HepG2 (cell line): ENCODE results near the gene CCDC174. TPM values are rescaled to one million over a fixed set of nuclear protein-coding genes. Genes with fewer than 3 reads are reported as not detected.

Experiments used
- ATAC-seq: fragments of 200-7000 bp; cut with Tn5 transposase; 3 replicates; pipeline ENCODE4 v1.9.1; 2020; ENCODE audit warnings: mild to moderate bottlenecking, moderate library complexity
- BruUV-seq: library from RNA; stranded (reverse); fragments of 400-500 nt; replicated peaks from 2 replicates; lab custom pipeline; 2021; lab: Mats Ljungman, UMichigan
- CTCF ChIA-PET: fragments of 300-600 bp; formaldehyde crosslinking; extraction: SDS; loops from one replicate; lab custom pipeline; 2021; ENCODE audit warnings: low total read pairs, inconsistent platforms, low intra/inter-chr PET ratio; lab: Yijun Ruan, JAX
- POLR2A ChIA-PET: fragments of 350-600 bp; sonication (Branson Sonifier 250); formaldehyde crosslinking; loops from one replicate; lab custom pipeline; 2020; ENCODE audit warnings: antibody characterized with exemption, inconsistent platforms; lab: Yijun Ruan, JAX
- DNase-seq: peaks from one replicate; pipeline ENCODE4 v3.0.0-alpha.2; 2015; ENCODE audit warnings: low spot score
- FAIRE-seq: peaks from 3 replicates; lab custom pipeline; 2011; peaks lifted over from hg19 to GRCh38; lab: Jason Lieb, UNC
- H2AFZ ChIP-seq: one replicate; pipeline ENCODE4 v1.6.1; 2011; ENCODE audit warnings: low read length, inconsistent platforms
- H3K27ac ChIP-seq: fragments of 300-600 bp; 3 replicates; pipeline ENCODE4 v1.8.0; 2011; ENCODE audit warnings: mixed run types, mild to moderate bottlenecking, mixed read lengths, low read length, inconsistent platforms; ENCODE audit not compliant: insufficient read depth; ENCODE audit errors: extremely low read length
- H3K27me3 ChIP-seq, 2 experiments: fragments of 200-600 bp in 1 of 2; 2 replicates in 1 of 2; 3 replicates in 1 of 2; pipeline versions ENCODE4 v1.6.0 to v1.8.0; 2011; ENCODE audit warnings: low read length in 2 of 2, mild to moderate bottlenecking in 2 of 2, moderate library complexity in 2 of 2, inconsistent platforms in 1 of 2; ENCODE audit not compliant: insufficient read depth in 2 of 2, control insufficient read depth in 1 of 2
- H3K36me3 ChIP-seq, 2 experiments: fragments of 200-600 bp in 1 of 2; replicated peaks in 1 of 2; 2 replicates in 1 of 2; 3 replicates in 1 of 2; pipeline versions ENCODE4 v1.5.1 to v1.8.0; 2011; ENCODE audit warnings: low read length in 2 of 2, inconsistent platforms in 1 of 2; ENCODE audit not compliant: insufficient read depth in 2 of 2, control insufficient read depth in 1 of 2
- H3K4me1 ChIP-seq: 2 replicates; pipeline ENCODE4 v1.5.1; 2012; ENCODE audit warnings: low read length, inconsistent platforms; ENCODE audit not compliant: insufficient read depth
- H3K4me2 ChIP-seq: 2 replicates; pipeline ENCODE4 v1.6.0; 2011; ENCODE audit warnings: low read depth, low read length, inconsistent platforms
- H3K4me3 ChIP-seq, 3 experiments: fragments of 200-600 bp in 1 of 3; sonication (generic), shearing (Covaris generic) in 1 of 3; replicated peaks in 1 of 3; 2 replicates each; pipeline ENCODE4 v1.5.1; 2011 to 2016; ENCODE audit warnings: low read length in 3 of 3, inconsistent platforms in 2 of 3, low read depth in 2 of 3, mild to moderate bottlenecking in 2 of 3, control low read depth in 1 of 3, mixed read lengths in 1 of 3; ENCODE audit not compliant: insufficient read depth in 1 of 3
- H3K79me2 ChIP-seq: one replicate; pipeline ENCODE4 v1.6.1; 2011; ENCODE audit warnings: low read length, inconsistent platforms; ENCODE audit not compliant: insufficient read depth
- H3K9ac ChIP-seq: 2 replicates; pipeline ENCODE4 v1.6.0; 2011; ENCODE audit warnings: mild to moderate bottlenecking, low read depth, low read length, inconsistent platforms; ENCODE audit not compliant: insufficient read depth
- H3K9me3 ChIP-seq: 2 replicates; pipeline ENCODE4 v1.5.1; 2012; ENCODE audit warnings: mild to moderate bottlenecking, low read length
- H4K20me1 ChIP-seq: 2 replicates; pipeline ENCODE4 v1.6.0; 2011; ENCODE audit warnings: inconsistent platforms, mild to moderate bottlenecking, low read length, moderate library complexity; ENCODE audit not compliant: insufficient read depth
- CENPX ChIP-seq: sonication (generic); formaldehyde crosslinking; IDR thresholded peaks from 2 replicates; pipeline ENCODE4 v1.9.0; 2021; ENCODE audit warnings: mild to moderate bottlenecking, missing genetic modification reagents, moderate library complexity
- CTCF ChIP-seq: sonication (generic); formaldehyde crosslinking; IDR thresholded peaks from 2 replicates; pipeline ENCODE4 v1.5.0; 2020; ENCODE audit warnings: mild to moderate bottlenecking, missing genetic modification reagents, moderate library complexity
- DMTF1 ChIP-seq: sonication (generic); formaldehyde crosslinking; IDR thresholded peaks from 2 replicates; pipeline ENCODE4 v1.4.0; 2020; ENCODE audit warnings: mild to moderate bottlenecking, missing genetic modification reagents
- FOXM1 ChIP-seq: sonication (generic); formaldehyde crosslinking; IDR thresholded peaks from 2 replicates; pipeline ENCODE4 v1.5.0; 2020; ENCODE audit warnings: missing genetic modification reagents
- HDAC1 ChIP-seq: sonication (generic); formaldehyde crosslinking; IDR thresholded peaks from 2 replicates; pipeline ENCODE4 v1.5.1; 2020; ENCODE audit warnings: mild to moderate bottlenecking, missing genetic modification reagents
- HOXD1 ChIP-seq: sonication (generic); formaldehyde crosslinking; IDR thresholded peaks from 2 replicates; pipeline ENCODE4 v1.5.0; 2020; ENCODE audit warnings: missing genetic modification reagents
- IRF9 ChIP-seq: sonication (generic); formaldehyde crosslinking; IDR thresholded peaks from 2 replicates; pipeline ENCODE4 v1.8.0; 2022; ENCODE audit warnings: missing genetic modification reagents, mild to moderate bottlenecking, borderline replicate concordance
- KLF9 ChIP-seq: IDR thresholded peaks from 2 replicates; pipeline ENCODE4 v1.6.1; 2016; ENCODE audit warnings: low read depth
- KMT2B ChIP-seq: IDR thresholded peaks from 2 replicates; pipeline ENCODE4 v1.6.1; 2016; ENCODE audit warnings: missing genetic modification reagents, missing compliant biosample characterization
- LBX2 ChIP-seq: sonication (generic); formaldehyde crosslinking; IDR thresholded peaks from 2 replicates; pipeline ENCODE4 v1.5.0; 2020; ENCODE audit warnings: missing genetic modification reagents, mild to moderate bottlenecking, borderline replicate concordance
- NFIB ChIP-seq: sonication (generic); formaldehyde crosslinking; IDR thresholded peaks from 2 replicates; pipeline ENCODE4 v1.9.0; 2021; ENCODE audit warnings: missing genetic modification reagents, mild to moderate bottlenecking, borderline replicate concordance
- ZBTB1 ChIP-seq: sonication (generic); formaldehyde crosslinking; IDR thresholded peaks from 2 replicates; pipeline ENCODE4 v1.4.0; 2020; ENCODE audit warnings: missing genetic modification reagents, borderline replicate concordance
- ZGPAT ChIP-seq: IDR thresholded peaks from 2 replicates; pipeline ENCODE4 v1.6.1; 2016; ENCODE audit warnings: mild to moderate bottlenecking
- ZNF335 ChIP-seq: sonication (generic); formaldehyde crosslinking; IDR thresholded peaks from 2 replicates; pipeline ENCODE4 v1.4.0; 2020; ENCODE audit warnings: missing genetic modification reagents
- ZSCAN22 ChIP-seq: sonication (generic); formaldehyde crosslinking; IDR thresholded peaks from 2 replicates; pipeline ENCODE4 v1.4.0; 2020; ENCODE audit warnings: mild to moderate bottlenecking, missing genetic modification reagents
- WGBS: methylation state at CpG from one replicate; pipeline ENCODE4 v1.1.6; 2017; ENCODE audit warnings: low lambda C conversion rate; 5-methylcytosine and 5-hydroxymethylcytosine counted together
- in situ Hi-C: cut with HindIII; loops from 2 replicates; pipeline ENCODE4 v1.10.0; 2017; ENCODE audit warnings: low pct_unique_long_range_greater_than_20kb; ENCODE audit not compliant: extremely low pct_ligation_motif_present
- intact Hi-C: fragments of 100-400 bp; cut with micrococcal nuclease; formaldehyde crosslinking; loops from one replicate; pipeline ENCODE4 v1.10.0; 2022; ENCODE audit not compliant: unreplicated experiment
- polyA plus RNA-seq, 8 experiments: library from polyadenylated mRNA; depleted of rRNA in 3 of 8; stranded (reverse) in 7 of 8; unstranded in 1 of 8; fragments of >200 nt; fragmentation: Illumina TruSeq in 4 of 8; extraction: Trizol in 4 of 8; gene quantifications; 2 replicates each; pipeline versions ENCODE4 v1.2.1 to v1.2.3, GENCODE V29; 2011 to 2016; ENCODE audit warnings: low read depth in 4 of 8, missing spikeins in 1 of 8, mixed read lengths in 1 of 8; ENCODE audit not compliant: insufficient read depth in 1 of 8
- total RNA-seq, 5 experiments: library from RNA; depleted of rRNA; stranded (reverse); fragments of >200 nt; fragmentation: Illumina TruSeq; extraction: Trizol; gene quantifications; 2 replicates each; pipeline ENCODE4 v1.2.3, GENCODE V29; 2016; ENCODE audit warnings: low read depth in 1 of 5

The CCDC174 gene
- total and polyA plus RNA-seq, 2 of the 13 experiments (the other 11 are each of a cell fraction or from before 2014, with no cell fraction given) = 5.4 to 11.0 TPM

GRCh38 chr3:14602804-14603644 lies 48.5 kb upstream of the CCDC174 start (continued):
- TF ChIP-seq CTCF (CRISPR knock-in tag) (no peak), DMTF1 (no peak)

GRCh38 chr3:14605067-14605466 lies 46.5 kb upstream of the CCDC174 start:
- Histone ChIP-seq H3K4me3 (no peak overlapping the region), H2AFZ (no peak overlapping the region), H3K79me2 (no peaks in the 10 kb centered on the region), H3K9me3 (no peaks in the 10 kb centered on the region), H3K36me3 (no peaks in the 10 kb centered on the region), H3K27ac (no peak overlapping the region), H3K9ac (no peak overlapping the region), H3K4me1 (0 out of 2 replicates have a peak, but pooled peaks cover 9% of the 10 kb centered on the region), H4K20me1 (no peaks in the 10 kb centered on the region), H3K27me3 (peaks cover 3 to 42% of the 10 kb centered on the region in 2 experiments; a peak in 4 of 5 replicates), H3K4me2 (no peak overlapping the region)
- CTCF ChIA-PET = no interaction called here
- no peak for FAIRE-seq
- intact Hi-C loops (no loop called here), in situ Hi-C loops (no loop called here)
- WGBS = 40% methylated on average over 4 of the region's 5 CpGs
- no peak for DNase-seq
- no peak for ATAC-seq
- no TSS peak for BruUV-seq
- TF ChIP-seq NFIB = no peak
- TF ChIP-seq LBX2 = no peak
- TF ChIP-seq IRF9 = no peak
- TF ChIP-seq HDAC1 (CRISPR knock-in tag) = no peak
- no peak for TF ChIP-seq ZBTB1 (CRISPR knock-in tag)
- TF ChIP-seq KLF9 (CRISPR knock-in tag) = no peak
- no peak for TF ChIP-seq HOXD1 (CRISPR knock-in tag)
- no peak for TF ChIP-seq CENPX (CRISPR knock-in tag)
- no peak for TF ChIP-seq ZNF335
- TF ChIP-seq KMT2B = no peak
- no peak for TF ChIP-seq ZSCAN22
- no peak for TF ChIP-seq FOXM1 (CRISPR knock-in tag)
- no peak for TF ChIP-seq ZGPAT (CRISPR knock-in tag)
- POLR2A ChIA-PET = no interaction called here
